C4-2B (cell line): Measurements from ENCODE around the gene TMEM125.

Experiments
- H3K27ac ChIP-seq: fragments of 450-650 bp; 2 replicates; pipeline ENCODE4 v1.5.1; 2017
- CTCF ChIP-seq: fragments of 450-650 bp; conservative IDR thresholded peaks from 2 replicates; pipeline ENCODE4 v1.5.1; 2017; ENCODE audit warnings: mild to moderate bottlenecking
- ZFX ChIP-seq: fragments of 450-650 bp; IDR thresholded peaks from 2 replicates; pipeline ENCODE4 v1.6.1; 2017

TMEM125 gene

DNA sequence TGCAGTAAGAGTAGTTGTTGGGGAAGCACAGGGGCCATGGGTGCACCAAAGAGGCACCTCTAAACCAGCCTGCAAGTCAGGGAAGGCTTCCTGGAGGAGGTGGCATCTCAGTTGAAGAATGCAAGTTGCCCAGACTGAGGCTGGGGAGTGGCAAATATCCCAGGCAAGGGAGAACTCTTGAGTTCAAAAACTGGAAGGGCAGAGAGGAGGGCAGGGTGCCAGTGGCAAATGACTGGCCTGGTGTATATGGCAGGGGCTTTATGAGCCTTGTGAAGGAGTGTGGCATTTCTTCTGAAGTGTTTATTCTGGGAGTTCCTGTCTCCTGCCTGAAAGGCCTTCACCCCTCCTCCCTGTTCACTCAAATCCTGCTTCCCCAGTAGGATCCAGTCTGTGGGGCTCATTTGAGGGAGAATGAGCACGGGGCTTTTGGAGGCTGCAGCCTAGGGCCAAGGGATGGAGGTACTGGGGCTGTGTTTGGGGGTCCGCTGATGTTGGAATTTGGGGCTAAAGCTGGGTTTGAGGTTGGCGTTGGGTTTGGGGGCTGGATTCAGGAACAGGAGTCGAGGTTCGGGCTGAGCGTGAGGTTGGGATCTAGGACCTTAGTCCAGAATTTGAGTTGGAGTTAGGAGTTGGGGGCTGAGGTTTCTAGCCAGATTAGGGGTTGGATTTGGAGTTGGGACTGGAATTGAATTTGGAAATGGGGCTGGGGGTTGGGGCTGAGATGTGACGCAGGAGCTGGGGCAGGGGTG, at the start of gene TMEM125:
Gene TMEM125, plus strand, starts transcription at position 357 of the 749 bp plus-strand sequence. CDS start 2,740 bp downstream, outside the sequence.
- no peak for TF ChIP-seq CTCF
- no peak for TF ChIP-seq ZFX
- H3K27ac ChIP-seq: peak within 1 kb of the TSS; percentile 75

- H3K27ac ChIP-seq: no peak overlapping the region
- TF ChIP-seq CTCF (no peak), ZFX (no peak)
Observed at GRCh38 chr1:43220905-43221778, 48.6 kb upstream of the TMEM125 start.

DNA sequence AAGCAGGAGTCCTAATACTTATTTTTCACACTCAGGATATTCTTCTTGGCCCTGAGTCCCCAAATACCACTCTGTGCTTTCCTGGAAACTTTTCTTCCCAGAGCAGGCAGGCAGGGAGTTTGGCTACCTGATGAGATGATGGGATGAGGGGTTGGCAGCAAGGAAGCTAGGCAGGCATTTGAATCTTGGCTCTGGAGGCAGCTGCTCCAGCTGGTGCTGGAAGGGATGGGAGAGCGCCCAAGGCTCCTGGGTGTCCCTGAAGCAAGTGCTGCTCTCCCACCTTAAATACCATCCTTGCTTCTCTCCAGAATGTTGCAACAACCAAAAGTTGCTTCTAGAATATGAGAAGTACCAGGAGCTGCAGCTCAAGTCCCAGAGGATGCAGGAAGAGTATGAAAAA, 48.0 kb upstream of the TMEM125 start:
- H3K27ac ChIP-seq: no peak overlapping the region
- TF ChIP-seq ZFX: no peak
- no peak for TF ChIP-seq CTCF

GRCh38 chr1:43222879-43223278, 46.9 kb upstream of the TMEM125 start:
- no peak for TF ChIP-seq ZFX
- TF ChIP-seq CTCF: no peak
- H3K27ac ChIP-seq: no peak overlapping the region

- H3K27ac ChIP-seq: no peak overlapping the region
Observed at GRCh38 chr1:43225168-43225567, 44.6 kb upstream of the TMEM125 start.

DNA sequence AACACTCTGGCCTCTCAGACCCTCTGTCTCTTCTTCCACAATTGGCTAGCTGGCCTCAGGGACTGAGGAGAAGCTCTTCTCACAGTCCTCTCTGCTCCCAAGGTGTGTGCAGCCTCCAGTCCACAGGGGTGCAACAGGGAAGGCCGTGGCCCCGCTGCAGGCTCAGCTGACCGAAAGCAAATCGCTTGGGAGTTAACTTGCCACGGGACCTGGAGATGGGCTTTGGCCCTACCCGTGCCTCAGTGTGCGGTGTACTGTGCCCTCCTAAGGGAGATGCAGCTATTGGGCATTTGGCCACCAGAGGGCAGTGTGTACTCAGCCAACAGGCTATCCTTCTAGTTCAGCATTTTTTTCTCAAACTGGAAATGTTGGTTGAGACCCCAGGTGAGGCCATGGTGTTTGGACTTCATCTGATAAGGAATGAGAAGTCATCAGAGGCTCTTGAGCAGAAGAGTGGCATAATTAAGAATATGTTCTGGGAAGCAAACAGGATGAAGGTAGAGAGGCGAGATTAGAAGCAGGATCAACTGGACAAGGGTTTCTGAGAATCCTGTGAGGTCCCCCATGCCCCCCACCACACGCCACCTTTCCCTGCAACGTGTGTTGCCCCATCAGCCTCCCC, 42.5 kb upstream of the TMEM125 start:
- no peak overlapping the region for H3K27ac ChIP-seq
- no peak for TF ChIP-seq ZFX
- TF ChIP-seq CTCF: peak; percentile 97

More at GRCh38 chr1:43225168-43225567, 44.6 kb upstream of the TMEM125 start:
- TF ChIP-seq ZFX (no peak), CTCF (no peak)
